PC-3 (cell line): ENCODE data around the gene SPACA1. TPM values are rescaled to one million over a fixed set of nuclear protein-coding genes. Genes with fewer than 3 reads are reported as not detected.

Experiments used
- ATAC-seq: fragments of 200-7000 bp; cut with Tn5 transposase; 2 replicates; pipeline ENCODE4 v1.9.1; 2020; ENCODE audit warnings: mild to moderate bottlenecking, moderate library complexity
- BruUV-seq: library from RNA; stranded (reverse); fragments of 400-500 nt; replicated peaks from 2 replicates; lab custom pipeline; 2021; lab: Mats Ljungman, UMichigan
- CTCF ChIA-PET: fragments of 300-600 bp; sonication (Branson Sonifier 250); formaldehyde crosslinking; loops from one replicate; lab custom pipeline; 2022; ENCODE audit warnings: antibody characterized with exemption; lab: Charles Lee
- POLR2A ChIA-PET: fragments of 300-600 bp; sonication (Branson Sonifier 250); formaldehyde crosslinking; loops from one replicate; lab custom pipeline; 2022; ENCODE audit warnings: antibody characterized with exemption; ENCODE audit not compliant: unreplicated experiment; lab: Charles Lee
- DNase-seq: peaks from one replicate; pipeline ENCODE4 v3.0.0-alpha.2; 2015
- H2AFZ ChIP-seq: fragments of 300-600 bp; sonication (generic); 2 replicates; pipeline ENCODE4 v1.6.0; 2016; ENCODE audit warnings: antibody characterized with exemption, low read length
- H3F3A ChIP-seq: fragments of 300-600 bp; sonication (generic); one replicate; pipeline ENCODE4 v1.6.0; 2017; ENCODE audit warnings: antibody characterized with exemption, low read length, control low read depth, mild to moderate bottlenecking; ENCODE audit not compliant: unreplicated experiment
- H3K27ac ChIP-seq: fragments of 300-600 bp; sonication (generic); 2 replicates; pipeline ENCODE4 v1.5.1; 2016; ENCODE audit warnings: mild to moderate bottlenecking, low read length
- H3K27me3 ChIP-seq: fragments of 300-600 bp; sonication (generic); 2 replicates; pipeline ENCODE4 v1.6.1; 2016; ENCODE audit warnings: low read length, mixed read lengths
- H3K36me3 ChIP-seq: fragments of 300-600 bp; sonication (generic); 2 replicates; pipeline ENCODE4 v1.6.1; 2016; ENCODE audit warnings: low read depth, mixed run types, low read length, mixed read lengths
- H3K4me1 ChIP-seq: fragments of 300-600 bp; sonication (generic); 2 replicates; pipeline ENCODE4 v1.5.1; 2016; ENCODE audit warnings: low read length; ENCODE audit not compliant: insufficient read depth
- H3K4me2 ChIP-seq: fragments of 300-600 bp; sonication (generic); 2 replicates; pipeline ENCODE4 v1.6.0; 2016; ENCODE audit warnings: low read length
- H3K4me3 ChIP-seq: fragments of 300-600 bp; sonication (generic); 2 replicates; pipeline ENCODE4 v1.5.1; 2016; ENCODE audit warnings: mild to moderate bottlenecking, low read length, mixed read lengths
- H3K79me2 ChIP-seq: fragments of 300-600 bp; sonication (generic); 2 replicates; pipeline ENCODE4 v1.6.1; 2017; ENCODE audit warnings: low read length, mixed read lengths
- H3K9ac ChIP-seq: fragments of 300-600 bp; sonication (generic); 2 replicates; pipeline ENCODE4 v1.6.0; 2016; ENCODE audit warnings: mild to moderate bottlenecking, low read length
- H3K9me2 ChIP-seq: fragments of 300-600 bp; sonication (generic); replicated peaks from 2 replicates; pipeline ENCODE4 v1.6.1; 2016; ENCODE audit warnings: mixed run types, low read length, mixed read lengths
- H3K9me3 ChIP-seq: fragments of 300-600 bp; sonication (generic); 2 replicates; pipeline ENCODE4 v1.6.1; 2016; ENCODE audit warnings: low read length, mixed read lengths
- H4K20me1 ChIP-seq: fragments of 300-600 bp; sonication (generic); 2 replicates; pipeline ENCODE4 v1.6.1; 2016; ENCODE audit warnings: low read length, mixed read lengths
- CTCF ChIP-seq: fragments of 300-600 bp; sonication (generic); conservative IDR thresholded peaks from 2 replicates; pipeline ENCODE4 v1.5.1; 2017; ENCODE audit warnings: antibody characterized with exemption, low read depth, mild to moderate bottlenecking, low read length
- EZH2 ChIP-seq: fragments of 300-600 bp; sonication (generic); IDR thresholded peaks from one replicate; pipeline ENCODE4 v1.6.1; 2017; ENCODE audit warnings: antibody characterized with exemption, mild to moderate bottlenecking, low read length; ENCODE audit not compliant: unreplicated experiment
- EZH2phosphoT487 ChIP-seq: fragments of 300-600 bp; sonication (generic); IDR thresholded peaks from 2 replicates; pipeline ENCODE4 v1.6.1; 2018; ENCODE audit warnings: mild to moderate bottlenecking, antibody characterized with exemption, low read length, borderline replicate concordance
- intact Hi-C: fragments of 100-400 bp; cut with micrococcal nuclease; formaldehyde crosslinking; loops from 2 replicates; pipeline ENCODE4 v1.9.0; 2023
- total RNA-seq: library from RNA; depleted of rRNA; stranded (reverse); fragments of >200 nt; gene quantifications from 2 replicates; pipeline ENCODE4 v1.2.3, GENCODE V29; 2014

The SPACA1 gene
- total RNA-seq, 1 experiment from 2014 or later, result not detected

- Histone ChIP-seq H3K27me3 (peaks cover 55% of the 10 kb centered on the region), H3K4me1 (peaks cover 14% of the 10 kb centered on the region), H3K79me2 (no peaks in the 10 kb centered on the region), H3F3A (no peaks in the 10 kb centered on the region), H3K9me3 (no peaks in the 10 kb centered on the region), H4K20me1 (no peaks in the 10 kb centered on the region), H2AFZ (no peak overlapping the region), H3K27ac (no peak overlapping the region), H3K9ac (no peak overlapping the region), H3K4me3 (no peak overlapping the region), H3K9me2 (no peaks in the 10 kb centered on the region), H3K36me3 (no peaks in the 10 kb centered on the region), H3K4me2 (no peak overlapping the region)
- POLR2A ChIA-PET, result interaction anchor here (0.6 kb wide), 1 partner anchor 134 kb away, joined by 3 read pairs; no protein-coding TSS in a partner anchor
- intact Hi-C loops, result no loop called here
- BruUV-seq, result no TSS peak
- CTCF ChIA-PET, result no interaction called here
- DNase-seq, result no peak
- TF ChIP-seq EZH2, result no peak
- no peak for TF ChIP-seq CTCF
- no peak for ATAC-seq
Measured at GRCh38 chr6:88004707-88005106, 42.9 kb upstream of the SPACA1 start.

- H3K4me1 ChIP-seq, result peaks cover 14% of the 10 kb centered on the region
- intact Hi-C loops, result no loop called here
- no peaks in the 10 kb centered on the region for H4K20me1 ChIP-seq
- no TSS peak for BruUV-seq
- no peak overlapping the region for H3K9ac ChIP-seq
- no peaks in the 10 kb centered on the region for H3K36me3 ChIP-seq
- H3K27me3 ChIP-seq, result peaks cover 45% of the 10 kb centered on the region
- H2AFZ ChIP-seq, result no peak overlapping the region
- no peak overlapping the region for H3K27ac ChIP-seq
- H3K9me2 ChIP-seq, result no peaks in the 10 kb centered on the region
- TF ChIP-seq EZH2phosphoT487 (no peak), EZH2 (no peak), CTCF (no peak)
- DNase-seq (no peak), ATAC-seq (no peak)
- H3F3A ChIP-seq, result no peaks in the 10 kb centered on the region
- no peaks in the 10 kb centered on the region for H3K9me3 ChIP-seq
- no peak overlapping the region for H3K4me2 ChIP-seq
- no peaks in the 10 kb centered on the region for H3K79me2 ChIP-seq
- ChIA-PET POLR2A (no interaction called here), CTCF (no interaction called here)
- no peak overlapping the region for H3K4me3 ChIP-seq
Measured at GRCh38 chr6:88006557-88006956, 41.1 kb upstream of the SPACA1 start.

GRCh38 chr6:88008411-88008810 lies 39.2 kb upstream of the SPACA1 start:
- ATAC-seq (no peak), DNase-seq (peak; percentile 11)
- Histone ChIP-seq H3K9me2 (no peaks in the 10 kb centered on the region), H2AFZ (no peak overlapping the region), H3K9me3 (no peaks in the 10 kb centered on the region), H3K4me3 (peak overlapping the region; percentile 15; the same call in 1 of the 2 replicates), H3K4me1 (peaks cover 14% of the 10 kb centered on the region), H3F3A (no peaks in the 10 kb centered on the region), H3K4me2 (peak overlapping the region; percentile 58), H3K27ac (no peak overlapping the region), H3K79me2 (no peaks in the 10 kb centered on the region), H4K20me1 (no peaks in the 10 kb centered on the region), H3K9ac (no peak overlapping the region), H3K27me3 (peaks cover 33% of the 10 kb centered on the region), H3K36me3 (no peaks in the 10 kb centered on the region)
- CTCF ChIA-PET, result no interaction called here
- intact Hi-C loops, result no loop called here
- POLR2A ChIA-PET, result no interaction called here
- TF ChIP-seq CTCF (no peak), EZH2phosphoT487 (no peak)
- no TSS peak for BruUV-seq
